ENCODE results near the gene PLK5. TPM values are rescaled to one million over a fixed set of nuclear protein-coding genes. Genes with fewer than 3 reads are reported as not detected.

The PLK5 gene
- total RNA-seq, 4 donors from 2014 or later: 0.15 TPM; not detected in 3

DNA sequence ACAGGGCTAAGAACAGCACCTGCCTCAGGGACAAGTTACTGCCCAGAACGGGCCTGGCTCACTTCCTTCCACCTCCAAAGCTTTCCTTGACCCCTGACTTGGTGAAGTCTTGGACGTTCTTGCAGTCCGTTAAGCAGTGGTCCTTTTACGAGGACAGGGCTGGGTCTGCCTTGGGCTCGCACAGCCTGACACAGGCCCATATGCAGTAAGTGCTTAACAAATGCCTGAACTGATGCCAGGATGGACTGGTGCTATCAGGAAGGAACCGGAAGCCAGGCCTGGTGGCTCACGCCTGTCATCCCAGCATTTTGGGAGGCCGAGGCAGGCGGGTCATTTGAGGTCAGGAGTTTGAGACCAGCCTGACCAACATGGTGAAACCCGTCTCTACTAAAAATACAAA, 1.8 kb upstream of the PLK5 start:
- no peak overlapping the region for H3K27ac ChIP-seq
- ATAC-seq: no peak
- H3K9me3 ChIP-seq: no peaks in the 10 kb centered on the region
- no peaks in the 10 kb centered on the region for H3K36me3 ChIP-seq
- peaks cover 61% of the 10 kb centered on the region for H3K27me3 ChIP-seq
- TF ChIP-seq POLR2A (IDR thresholded peaks at IDR 0.05): no peak
- TF ChIP-seq POLR2AphosphoS5 (IDR thresholded peaks at IDR 0.05): no peak
- no peak for TF ChIP-seq CTCF (IDR thresholded peaks at IDR 0.05)
- TF ChIP-seq EP300 (IDR thresholded peaks at IDR 0.05): no peak
- H3K4me1 ChIP-seq: peaks cover 0 to 12% (median 0%) of the 10 kb centered on the region in 3 donors
- WGBS, 2 donors (ENCODE audit: low coverage in 1 of 2): 80 to 81% methylated on average over 1 to 5 of the region's 10 CpGs
- H3K4me3 ChIP-seq: no peak overlapping the region

DNA sequence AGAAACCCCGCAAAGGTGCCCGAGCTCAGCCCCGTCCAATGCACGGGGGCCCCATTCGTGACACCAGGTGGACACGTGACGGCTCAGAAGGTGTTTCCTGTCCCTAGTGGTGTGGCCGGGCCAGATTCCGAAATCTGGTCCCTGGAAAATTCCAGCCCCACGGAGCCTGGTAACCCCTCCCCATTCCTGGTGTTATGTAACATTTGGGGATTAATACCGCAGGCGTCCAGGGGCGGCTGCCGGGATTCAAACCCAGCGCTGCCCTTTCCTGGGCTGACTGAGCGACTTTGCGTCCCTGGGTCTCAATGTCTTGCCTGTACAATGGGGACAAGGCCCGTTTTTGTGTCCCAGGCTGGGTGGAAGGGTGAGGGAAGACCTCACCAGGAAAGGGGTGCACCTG, 1.0 kb upstream of the PLK5 start:
- no peak for ATAC-seq
- no peaks in the 10 kb centered on the region for H3K36me3 ChIP-seq
- WGBS, 2 donors (ENCODE audit: low coverage in 1 of 2): no CpG with 5 or more reads among the region's 18 CpGs
- TF ChIP-seq EP300 (IDR thresholded peaks at IDR 0.05): no peak
- TF ChIP-seq POLR2AphosphoS5 (IDR thresholded peaks at IDR 0.05): no peak
- no peak for TF ChIP-seq POLR2A (IDR thresholded peaks at IDR 0.05)
- TF ChIP-seq CTCF (IDR thresholded peaks at IDR 0.05): no peak
- H3K4me3 ChIP-seq: no peak overlapping the region
- H3K9me3 ChIP-seq: no peaks in the 10 kb centered on the region
- peaks cover 0 to 12% (median 0%) of the 10 kb centered on the region in 3 donors for H3K4me1 ChIP-seq
- H3K27ac ChIP-seq: no peak overlapping the region
- H3K27me3 ChIP-seq: peaks cover 69% of the 10 kb centered on the region

GRCh38 chr19:1524287-1524971, 552 bp downstream of the PLK5 start:
- WGBS, 2 donors (ENCODE audit: low coverage in 1 of 2): 100% methylated on average over 1 of the region's 49 CpGs
- Histone ChIP-seq H3K27me3 (peaks cover 80% of the 10 kb centered on the region), H3K36me3 (no peaks in the 10 kb centered on the region), H3K9me3 (no peaks in the 10 kb centered on the region), H3K27ac (no peak overlapping the region), H3K4me1 (peaks cover 0 to 12% (median 0%) of the 10 kb centered on the region in 3 donors), H3K4me3 (peak overlapping the region in 1 of 2 donors; percentile 43)
- no peak for ATAC-seq
- TF ChIP-seq EP300 (IDR thresholded peaks at IDR 0.05): no peak

DNA sequence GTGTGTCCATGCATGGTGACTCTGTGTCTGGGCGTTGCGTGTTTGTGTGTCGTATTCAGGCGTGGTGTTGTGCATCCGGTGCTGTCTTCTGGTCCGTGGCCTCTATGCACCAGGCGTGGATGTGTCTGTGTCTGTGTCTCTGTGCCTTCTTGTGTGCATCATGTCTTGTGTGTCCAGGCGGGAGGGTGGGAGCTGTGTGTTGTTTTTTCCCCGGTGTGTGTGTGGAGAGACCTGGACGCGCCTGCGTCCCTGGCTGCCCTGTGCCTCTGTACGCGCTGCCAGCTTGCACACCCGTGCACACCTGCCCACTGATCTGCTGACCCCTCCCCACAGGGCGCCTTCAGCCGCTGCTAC, 1.1 kb downstream of the PLK5 start:
- H3K36me3 ChIP-seq: no peaks in the 10 kb centered on the region
- peaks cover 0 to 12% (median 0%) of the 10 kb centered on the region in 3 donors for H3K4me1 ChIP-seq
- WGBS, 2 donors (ENCODE audit: low coverage in 1 of 2): 60 to 64% methylated on average over 7 to 8 of the region's 17 CpGs
- H3K9me3 ChIP-seq: no peaks in the 10 kb centered on the region
- no peak overlapping the region for H3K4me3 ChIP-seq
- H3K27ac ChIP-seq: no peak overlapping the region
- ATAC-seq: no peak
- peaks cover 82% of the 10 kb centered on the region for H3K27me3 ChIP-seq
- TF ChIP-seq CTCF (IDR thresholded peaks at IDR 0.05) (no peak), POLR2A (IDR thresholded peaks at IDR 0.05) (no peak), POLR2AphosphoS5 (IDR thresholded peaks at IDR 0.05) (no peak), EP300 (IDR thresholded peaks at IDR 0.05) (no peak)

GRCh38 chr19:1525343-1525742, 1.5 kb downstream of the PLK5 start:
- H3K9me3 ChIP-seq: no peaks in the 10 kb centered on the region
- H3K36me3 ChIP-seq: no peaks in the 10 kb centered on the region
- no peak for ATAC-seq
- H3K27ac ChIP-seq: no peak overlapping the region
- 84% methylated on average over 5 of the region's 31 CpGs; no CpG with 5 or more reads in 1 of the 2 donors for WGBS, 2 donors (ENCODE audit: low coverage in 1 of 2)
- no peak overlapping the region for H3K4me3 ChIP-seq
- H3K27me3 ChIP-seq: peaks cover 82% of the 10 kb centered on the region
- peaks cover 0 to 12% (median 0%) of the 10 kb centered on the region in 3 donors for H3K4me1 ChIP-seq
- TF ChIP-seq EP300 (IDR thresholded peaks at IDR 0.05) (no peak), POLR2A (IDR thresholded peaks at IDR 0.05) (no peak), CTCF (IDR thresholded peaks at IDR 0.05) (no peak)

All from gastroesophageal sphincter (tissue), 4 donors.